Measurements from ENCODE around the gene ZNF84.

DNA sequence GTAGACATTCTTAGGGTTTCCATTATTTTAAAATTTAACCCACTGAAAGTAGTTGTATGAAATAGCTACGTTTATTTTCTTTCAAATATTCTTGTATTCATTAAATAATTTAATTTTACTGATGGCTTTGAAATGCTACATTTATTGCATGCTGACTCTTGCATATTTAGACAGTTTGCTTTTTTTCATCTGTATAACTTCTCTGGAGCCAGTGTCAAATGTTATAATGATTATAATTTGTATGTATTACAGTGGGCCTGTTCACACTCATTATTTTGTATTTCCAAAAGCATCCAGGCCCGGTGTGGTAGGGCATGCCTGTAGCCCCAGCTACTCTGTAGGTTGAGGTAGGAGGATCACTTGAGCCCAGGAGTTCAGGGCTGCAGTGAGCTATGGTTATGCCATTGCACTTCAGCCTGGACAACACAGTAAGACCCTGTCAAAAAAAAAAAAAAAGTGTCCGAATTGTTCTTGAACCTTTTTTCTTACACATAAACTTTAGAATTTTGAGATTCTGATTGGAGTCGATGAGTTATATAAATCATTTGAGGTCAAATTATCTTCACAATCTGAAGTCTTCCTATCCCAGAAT, 905 bp downstream of the ZNF84 start:
- TF ChIP-seq, protein P1, sequence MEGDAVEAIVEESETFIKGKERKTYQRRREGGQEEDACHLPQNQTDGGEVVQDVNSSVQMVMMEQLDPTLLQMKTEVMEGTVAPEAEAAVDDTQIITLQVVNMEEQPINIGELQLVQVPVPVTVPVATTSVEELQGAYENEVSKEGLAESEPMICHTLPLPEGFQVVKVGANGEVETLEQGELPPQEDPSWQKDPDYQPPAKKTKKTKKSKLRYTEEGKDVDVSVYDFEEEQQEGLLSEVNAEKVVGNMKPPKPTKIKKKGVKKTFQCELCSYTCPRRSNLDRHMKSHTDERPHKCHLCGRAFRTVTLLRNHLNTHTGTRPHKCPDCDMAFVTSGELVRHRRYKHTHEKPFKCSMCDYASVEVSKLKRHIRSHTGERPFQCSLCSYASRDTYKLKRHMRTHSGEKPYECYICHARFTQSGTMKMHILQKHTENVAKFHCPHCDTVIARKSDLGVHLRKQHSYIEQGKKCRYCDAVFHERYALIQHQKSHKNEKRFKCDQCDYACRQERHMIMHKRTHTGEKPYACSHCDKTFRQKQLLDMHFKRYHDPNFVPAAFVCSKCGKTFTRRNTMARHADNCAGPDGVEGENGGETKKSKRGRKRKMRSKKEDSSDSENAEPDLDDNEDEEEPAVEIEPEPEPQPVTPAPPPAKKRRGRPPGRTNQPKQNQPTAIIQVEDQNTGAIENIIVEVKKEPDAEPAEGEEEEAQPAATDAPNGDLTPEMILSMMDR (IDR thresholded peaks at IDR 0.05; ENCODE audit: insufficient read depth, low read length): no peak
- no peak for TF ChIP-seq GABPA (IDR thresholded peaks at IDR 0.05; ENCODE audit: low read depth)
- TF ChIP-seq, protein P2, sequence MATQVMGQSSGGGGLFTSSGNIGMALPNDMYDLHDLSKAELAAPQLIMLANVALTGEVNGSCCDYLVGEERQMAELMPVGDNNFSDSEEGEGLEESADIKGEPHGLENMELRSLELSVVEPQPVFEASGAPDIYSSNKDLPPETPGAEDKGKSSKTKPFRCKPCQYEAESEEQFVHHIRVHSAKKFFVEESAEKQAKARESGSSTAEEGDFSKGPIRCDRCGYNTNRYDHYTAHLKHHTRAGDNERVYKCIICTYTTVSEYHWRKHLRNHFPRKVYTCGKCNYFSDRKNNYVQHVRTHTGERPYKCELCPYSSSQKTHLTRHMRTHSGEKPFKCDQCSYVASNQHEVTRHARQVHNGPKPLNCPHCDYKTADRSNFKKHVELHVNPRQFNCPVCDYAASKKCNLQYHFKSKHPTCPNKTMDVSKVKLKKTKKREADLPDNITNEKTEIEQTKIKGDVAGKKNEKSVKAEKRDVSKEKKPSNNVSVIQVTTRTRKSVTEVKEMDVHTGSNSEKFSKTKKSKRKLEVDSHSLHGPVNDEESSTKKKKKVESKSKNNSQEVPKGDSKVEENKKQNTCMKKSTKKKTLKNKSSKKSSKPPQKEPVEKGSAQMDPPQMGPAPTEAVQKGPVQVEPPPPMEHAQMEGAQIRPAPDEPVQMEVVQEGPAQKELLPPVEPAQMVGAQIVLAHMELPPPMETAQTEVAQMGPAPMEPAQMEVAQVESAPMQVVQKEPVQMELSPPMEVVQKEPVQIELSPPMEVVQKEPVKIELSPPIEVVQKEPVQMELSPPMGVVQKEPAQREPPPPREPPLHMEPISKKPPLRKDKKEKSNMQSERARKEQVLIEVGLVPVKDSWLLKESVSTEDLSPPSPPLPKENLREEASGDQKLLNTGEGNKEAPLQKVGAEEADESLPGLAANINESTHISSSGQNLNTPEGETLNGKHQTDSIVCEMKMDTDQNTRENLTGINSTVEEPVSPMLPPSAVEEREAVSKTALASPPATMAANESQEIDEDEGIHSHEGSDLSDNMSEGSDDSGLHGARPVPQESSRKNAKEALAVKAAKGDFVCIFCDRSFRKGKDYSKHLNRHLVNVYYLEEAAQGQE (IDR thresholded peaks at IDR 0.05; ENCODE audit: insufficient replicate concordance, low read depth): no peak

Measured in HL-60 (cell line).